Activated CD4-positive, CD25-positive, alpha-beta regulatory T cell treated with anti-CD3 and anti-CD28 coated beads, Interleukin-2, amount 50 U/mL, for 72 hours (primary cell): Measurements from ENCODE around the gene AMOTL1.
"Not testable (repeated sequence)": the region's sequence is repeated elsewhere in the genome, so short reads cannot be mapped to it uniquely, and the experiment has no call there.

ENCODE experiments used
- DNase-seq: peaks from one replicate; pipeline ENCODE4 v3.0.0; 2021

AMOTL1 gene

GRCh38 chr11:94770563-94771120 is 2.5 kb downstream of the AMOTL1 start:
- no peak for DNase-seq

GRCh38 chr11:94771390-94771789 is 3.2 kb downstream of the AMOTL1 start:
- DNase-seq = no peak

GRCh38 chr11:94771951-94772350 is 3.8 kb downstream of the AMOTL1 start:
- DNase-seq = no peak

- DNase-seq = no peak
Observed at GRCh38 chr11:94773842-94774241, 5.7 kb downstream of the AMOTL1 start.

- DNase-seq = no peak
Observed at GRCh38 chr11:94774345-94774744, 6.2 kb downstream of the AMOTL1 start.

- DNase-seq = no peak
Observed at GRCh38 chr11:94775567-94776327, 7.6 kb downstream of the AMOTL1 start.

GRCh38 chr11:94776351-94777321 is 8.5 kb downstream of the AMOTL1 start:
- DNase-seq = no peak

- DNase-seq = no peak
Observed at GRCh38 chr11:94780432-94780831, 12.3 kb downstream of the AMOTL1 start.

- DNase-seq = no peak
Observed at GRCh38 chr11:94781837-94782236, 13.7 kb downstream of the AMOTL1 start.

- DNase-seq = no peak
Observed at GRCh38 chr11:94782446-94782845, 14.3 kb downstream of the AMOTL1 start.

GRCh38 chr11:94784884-94785283 is 16.7 kb downstream of the AMOTL1 start:
- DNase-seq = no peak

GRCh38 chr11:94785509-94785908 is 17.4 kb downstream of the AMOTL1 start:
- no peak for DNase-seq

GRCh38 chr11:94786264-94787126 is 18.3 kb downstream of the AMOTL1 start:
- DNase-seq = no peak

- no peak for DNase-seq
Observed at GRCh38 chr11:94787801-94788200, 19.6 kb downstream of the AMOTL1 start.

GRCh38 chr11:94788396-94788795 is 20.2 kb downstream of the AMOTL1 start:
- DNase-seq = no peak

GRCh38 chr11:94790197-94790596 is 22.0 kb downstream of the AMOTL1 start:
- no peak for DNase-seq

- DNase-seq = no peak
Observed at GRCh38 chr11:94790661-94791180, 22.6 kb downstream of the AMOTL1 start.

- DNase-seq = no peak
Observed at GRCh38 chr11:94791216-94791889, 23.2 kb downstream of the AMOTL1 start.

GRCh38 chr11:94791942-94792341 is 23.8 kb downstream of the AMOTL1 start:
- not testable (repeated sequence) for DNase-seq

- no peak for DNase-seq
Observed at GRCh38 chr11:94792451-94792850, 24.3 kb downstream of the AMOTL1 start.

- DNase-seq = no peak
Observed at GRCh38 chr11:94793002-94793401, 24.8 kb downstream of the AMOTL1 start.

GRCh38 chr11:94793822-94794221 is 25.7 kb downstream of the AMOTL1 start:
- no peak for DNase-seq
